Measurements from ENCODE around the gene DLL1.

The DLL1 gene

GRCh38 chr6:170282512-170283158 lies 8.2 kb downstream of the DLL1 start:
- DNase-seq, result no peak

- no peak for DNase-seq
These were observed 9.3 kb downstream of the DLL1 start for GRCh38 chr6:170281331-170282292.

- no peak for DNase-seq
These were observed 10.2 kb downstream of the DLL1 start for GRCh38 chr6:170280689-170281045.

GRCh38 chr6:170279977-170280688 lies 10.7 kb downstream of the DLL1 start:
- DNase-seq, result no peak

- DNase-seq, result no peak
These were observed 11.5 kb downstream of the DLL1 start for GRCh38 chr6:170279426-170279825.

GRCh38 chr6:170278743-170279094 lies 12.2 kb downstream of the DLL1 start:
- DNase-seq, result no peak

- DNase-seq, result no peak
These were observed 12.8 kb downstream of the DLL1 start for GRCh38 chr6:170277893-170278742.

GRCh38 chr6:170276369-170277057 lies 14.4 kb downstream of the DLL1 start:
- no peak for DNase-seq

- DNase-seq, result no peak
These were observed 15.9 kb downstream of the DLL1 start for GRCh38 chr6:170274713-170275560.

- no peak for DNase-seq
These were observed 17.2 kb downstream of the DLL1 start for GRCh38 chr6:170273681-170274080.

GRCh38 chr6:170273191-170273590 lies 17.7 kb downstream of the DLL1 start:
- no peak for DNase-seq

- no peak for DNase-seq
These were observed 18.4 kb downstream of the DLL1 start for GRCh38 chr6:170272341-170273065.

GRCh38 chr6:170271771-170272314 lies 19.0 kb downstream of the DLL1 start:
- DNase-seq, result no peak

- no peak for DNase-seq
These were observed 19.8 kb downstream of the DLL1 start for GRCh38 chr6:170270984-170271593.

GRCh38 chr6:170269846-170270541 lies 20.9 kb downstream of the DLL1 start:
- no peak for DNase-seq

GRCh38 chr6:170269151-170269845 lies 21.6 kb downstream of the DLL1 start:
- no peak for DNase-seq

- DNase-seq, result no peak
These were observed 22.4 kb downstream of the DLL1 start for GRCh38 chr6:170268216-170269129.

Data from femur (tissue), 1 donor.